K562 (cell line): ENCODE data around the gene HOXB3. TPM values are rescaled to one million over a fixed set of nuclear protein-coding genes. Genes with fewer than 3 reads are reported as not detected.
A peak's percentile ranks its signal among the peaks of the same experiment; 100 is the strongest.

Experiments used
- CC2D1A ChIP-seq: fragments of 450-650 bp; IDR thresholded peaks from 2 replicates; pipeline ENCODE4 v1.6.1; 2017; ENCODE audit warnings: mild to moderate bottlenecking
- DIDO1 ChIP-seq: fragments of 450-650 bp; IDR thresholded peaks from 2 replicates; pipeline ENCODE4 v1.6.1; 2016; ENCODE audit warnings: low read depth, missing biosample characterization, missing genetic modification characterization
- EGR1 ChIP-seq: fragments of 450-650 bp; conservative IDR thresholded peaks from 2 replicates; pipeline ENCODE4 v1.6.1; 2017; ENCODE audit warnings: mild to moderate bottlenecking
- GATAD2A ChIP-seq: fragments of 450-650 bp; IDR thresholded peaks from 2 replicates; pipeline ENCODE4 v1.6.1; 2017
- HDAC8 ChIP-seq: fragments of 450-650 bp; IDR thresholded peaks from 2 replicates; pipeline ENCODE4 v1.6.1; 2016; ENCODE audit warnings: mild to moderate bottlenecking, missing genetic modification characterization, moderate library complexity, missing compliant biosample characterization
- KDM1A ChIP-seq, 2 experiments: fragments of 450-650 bp; IDR thresholded peaks; 2 replicates each; pipeline ENCODE4 v1.6.1; 2016; ENCODE audit warnings: mild to moderate bottlenecking in 2 of 2
- MEF2A ChIP-seq: IDR thresholded peaks from 2 replicates; pipeline ENCODE4 v1.6.1; 2011; ENCODE audit warnings: low read depth, mild to moderate bottlenecking, low read length, moderate library complexity; ENCODE audit not compliant: control insufficient read depth
- NRF1 ChIP-seq, 2 experiments: fragments of 450-650 bp; IDR thresholded peaks in 1 of 2; conservative IDR thresholded peaks in 1 of 2; 2 replicates each; pipeline ENCODE4 v1.6.1; 2014; ENCODE audit warnings: mild to moderate bottlenecking in 2 of 2
- POLR2B ChIP-seq: fragments of 450-650 bp; IDR thresholded peaks from 2 replicates; pipeline ENCODE4 v1.6.1; 2018; ENCODE audit warnings: low read depth; ENCODE audit not compliant: partially characterized antibody
- PTRF ChIP-seq: fragments of 450-650 bp; IDR thresholded peaks from 2 replicates; pipeline ENCODE4 v1.6.1; 2016; ENCODE audit warnings: mild to moderate bottlenecking, missing genetic modification characterization, missing compliant biosample characterization
- PYGO2 ChIP-seq: fragments of 450-650 bp; IDR thresholded peaks from 2 replicates; pipeline ENCODE4 v1.6.1; 2016; ENCODE audit warnings: mild to moderate bottlenecking, missing genetic modification characterization, moderate library complexity, missing compliant biosample characterization
- RCOR1 ChIP-seq, 2 experiments: IDR thresholded peaks; 2 replicates each; pipeline ENCODE4 v1.6.1; 2012; ENCODE audit warnings: low read depth in 2 of 2, low read length in 2 of 2, borderline replicate concordance in 1 of 2, improper control_type of control experiment in 1 of 2
- SIX5 ChIP-seq, 2 experiments: IDR thresholded peaks; 2 replicates each; pipeline ENCODE4 v1.6.1; 2011; ENCODE audit warnings: low read length in 2 of 2, borderline replicate concordance in 1 of 2, low read depth in 1 of 2, mild to moderate bottlenecking in 1 of 2, moderate library complexity in 1 of 2; ENCODE audit not compliant: insufficient read depth in 1 of 2
- SMARCB1 ChIP-seq: IDR thresholded peaks from 2 replicates; pipeline ENCODE4 v1.6.1; 2011; ENCODE audit warnings: improper control_type of control experiment, low read depth; ENCODE audit not compliant: insufficient read length
- SNIP1 ChIP-seq: fragments of 450-650 bp; IDR thresholded peaks from 2 replicates; pipeline ENCODE4 v1.7.1; 2017; ENCODE audit warnings: low read depth, mild to moderate bottlenecking
- TAF15 ChIP-seq: fragments of 200-400 bp; formaldehyde crosslinking; IDR thresholded peaks from 2 replicates; pipeline ENCODE4 v1.6.1; 2017; ENCODE audit warnings: mild to moderate bottlenecking, low read depth, low read length, moderate library complexity
- YY1 ChIP-seq, 3 experiments: IDR thresholded peaks; 2 replicates each; pipeline ENCODE4 v1.6.1; 2011; ENCODE audit warnings: low read length in 2 of 3, mild to moderate bottlenecking in 2 of 3, moderate library complexity in 2 of 3, borderline replicate concordance in 1 of 3, control low read depth in 1 of 3, low read depth in 1 of 3; ENCODE audit not compliant: insufficient read depth in 3 of 3, insufficient replicate concordance in 2 of 3, control insufficient read depth in 1 of 3, insufficient read length in 1 of 3; ENCODE audit errors: extremely low read depth in 1 of 3
- ZC3H8 ChIP-seq: fragments of 450-650 bp; IDR thresholded peaks from 2 replicates; pipeline ENCODE4 v1.6.1; 2017
- ZNF212 ChIP-seq: fragments of 450-650 bp; formaldehyde crosslinking; IDR thresholded peaks from 2 replicates; pipeline ENCODE4 v1.4.0; 2020; ENCODE audit warnings: mild to moderate bottlenecking
- ZNF224 ChIP-seq: sonication (generic); formaldehyde crosslinking; IDR thresholded peaks from 2 replicates; pipeline ENCODE4 v1.8.0; 2022; ENCODE audit warnings: mild to moderate bottlenecking, missing genetic modification reagents
- ZNF561 ChIP-seq: fragments of 450-650 bp; formaldehyde crosslinking; conservative IDR thresholded peaks from 2 replicates; pipeline ENCODE4 v1.4.0; 2020; ENCODE audit warnings: mild to moderate bottlenecking, moderate library complexity
- ZNF717 ChIP-seq: fragments of 250-450 bp; sonication (Bioruptor Pico); IDR thresholded peaks from 2 replicates; pipeline ENCODE4 v1.5.0; 2021
- polyA plus RNA-seq, 8 experiments: library from polyadenylated mRNA; depleted of rRNA in 4 of 8; stranded (reverse) in 5 of 8; unstranded in 3 of 8; fragments of >200 nt; fragmentation: Nextera tagmentation in 2 of 8; fragmentation: Illumina TruSeq in 1 of 8; extraction: Ambion mirVana in 2 of 8; extraction: Trizol in 1 of 8; gene quantifications; 2 replicates each; pipeline versions ENCODE4 v1.2.1 to v1.2.3, GENCODE V29; 2011 to 2014; ENCODE audit warnings: inconsistent platforms in 1 of 8, missing spikeins in 1 of 8
- total RNA-seq, 7 experiments: library from RNA; depleted of rRNA in 6 of 7; stranded (reverse); fragments of >200 nt in 6 of 7; fragmentation: Illumina TruSeq in 2 of 7; extraction: Trizol in 2 of 7; gene quantifications; 2 replicates each; pipeline versions ENCODE4 v1.2.1 to v1.2.3, GENCODE V29; 2011 to 2021; ENCODE audit warnings: low replicate concordance in 1 of 7
- TF ChIP-seq, protein P1 (sequence below): IDR thresholded peaks from 2 replicates; pipeline ENCODE4 v1.6.1; 2014; ENCODE audit warnings: antibody characterized with exemption
- TF ChIP-seq, protein P2 (sequence below): fragments of 250-450 bp; sonication (Bioruptor Pico); IDR thresholded peaks from 2 replicates; pipeline ENCODE4 v1.4.0; 2020

Gene HOXB3
- total and polyA plus RNA-seq, 9 of the 15 experiments (the other 6 are each of a cell fraction or from before 2014, with no cell fraction given): 2.4 to 41.3 (median 20.2) TPM

DNA sequence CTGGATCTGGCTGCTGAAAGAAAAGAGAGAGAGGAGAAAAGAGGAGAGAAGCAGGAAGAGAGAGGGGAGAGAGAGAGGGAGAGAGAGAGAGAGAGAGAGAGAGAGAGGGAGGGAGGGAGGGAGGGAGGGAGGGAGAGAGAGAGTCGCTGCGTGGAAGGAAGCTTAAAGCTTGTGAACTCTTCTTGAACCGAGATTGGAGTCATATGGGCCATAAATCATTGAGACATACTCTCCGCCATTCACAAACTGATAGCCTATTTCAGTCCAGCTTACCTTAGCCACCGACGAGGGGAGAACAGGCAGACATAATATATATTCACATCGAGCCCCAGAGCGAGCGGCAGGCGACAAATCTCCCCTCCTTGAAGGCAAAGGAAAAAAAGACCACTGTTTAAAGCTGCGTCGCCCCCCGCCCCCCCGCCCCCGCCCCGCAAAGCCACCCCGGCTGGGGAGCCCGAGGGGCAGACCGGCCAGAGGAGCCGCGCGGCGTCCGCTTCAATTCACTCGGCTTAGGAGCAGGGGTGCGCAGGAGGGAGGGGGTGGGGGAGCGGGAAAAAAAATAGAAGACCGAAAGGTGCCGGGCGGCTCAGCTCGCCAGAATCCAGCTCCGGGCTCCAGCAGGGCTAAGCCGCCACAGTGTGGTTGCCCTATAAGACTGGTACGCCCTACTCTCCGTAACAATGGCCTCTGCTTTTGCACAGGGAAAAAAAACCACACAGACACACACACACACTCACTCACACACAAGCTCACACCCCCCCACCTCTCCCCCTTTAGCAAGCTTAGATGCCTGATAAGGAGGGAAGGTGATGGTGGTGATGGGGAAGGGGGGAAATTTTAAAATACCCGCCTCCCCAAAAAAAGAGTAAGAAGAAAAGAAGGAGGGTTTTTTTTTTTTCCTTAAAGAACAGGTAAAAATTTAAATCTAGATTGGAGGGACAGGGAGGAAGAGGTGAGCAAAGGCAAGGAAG is 34.5 kb downstream of the HOXB3 start (continued):
- TF ChIP-seq, protein P1, sequence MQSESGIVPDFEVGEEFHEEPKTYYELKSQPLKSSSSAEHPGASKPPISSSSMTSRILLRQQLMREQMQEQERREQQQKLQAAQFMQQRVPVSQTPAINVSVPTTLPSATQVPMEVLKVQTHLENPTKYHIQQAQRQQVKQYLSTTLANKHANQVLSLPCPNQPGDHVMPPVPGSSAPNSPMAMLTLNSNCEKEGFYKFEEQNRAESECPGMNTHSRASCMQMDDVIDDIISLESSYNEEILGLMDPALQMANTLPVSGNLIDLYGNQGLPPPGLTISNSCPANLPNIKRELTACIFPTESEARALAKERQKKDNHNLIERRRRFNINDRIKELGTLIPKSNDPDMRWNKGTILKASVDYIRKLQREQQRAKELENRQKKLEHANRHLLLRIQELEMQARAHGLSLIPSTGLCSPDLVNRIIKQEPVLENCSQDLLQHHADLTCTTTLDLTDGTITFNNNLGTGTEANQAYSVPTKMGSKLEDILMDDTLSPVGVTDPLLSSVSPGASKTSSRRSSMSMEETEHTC: peak; percentile 78
- TF ChIP-seq HDAC8 (tag): no peak
- TF ChIP-seq, protein P2, sequence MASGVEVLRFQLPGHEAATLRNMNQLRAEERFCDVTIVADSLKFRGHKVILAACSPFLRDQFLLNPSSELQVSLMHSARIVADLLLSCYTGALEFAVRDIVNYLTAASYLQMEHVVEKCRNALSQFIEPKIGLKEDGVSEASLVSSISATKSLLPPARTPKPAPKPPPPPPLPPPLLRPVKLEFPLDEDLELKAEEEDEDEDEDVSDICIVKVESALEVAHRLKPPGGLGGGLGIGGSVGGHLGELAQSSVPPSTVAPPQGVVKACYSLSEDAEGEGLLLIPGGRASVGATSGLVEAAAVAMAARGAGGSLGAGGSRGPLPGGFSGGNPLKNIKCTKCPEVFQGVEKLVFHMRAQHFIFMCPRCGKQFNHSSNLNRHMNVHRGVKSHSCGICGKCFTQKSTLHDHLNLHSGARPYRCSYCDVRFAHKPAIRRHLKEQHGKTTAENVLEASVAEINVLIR (CRISPR knock-in tag): no peak
- peak; percentile 94 for TF ChIP-seq GATAD2A
- TF ChIP-seq EGR1: no peak; the same call in 1 of the 2 replicates
- TF ChIP-seq SIX5 (IDR thresholded peaks at IDR 0.05; ENCODE audit: borderline replicate concordance in 1 of 2, insufficient read depth in 1 of 2, low read depth in 1 of 2, low read length in 2 of 2): no peak
- no peak for TF ChIP-seq ZNF717 (CRISPR knock-in tag)
- no peak for TF ChIP-seq SNIP1
- TF ChIP-seq MEF2A: peak; percentile 66; the same call in 1 of the 2 replicates
- TF ChIP-seq TAF15: no peak
- peak; percentile 90 to 94 for TF ChIP-seq KDM1A (IDR thresholded peaks at IDR 0.05)
- TF ChIP-seq PTRF (tag): no peak
- TF ChIP-seq YY1 (IDR thresholded peaks at IDR 0.05; ENCODE audit: borderline replicate concordance in 1 of 3, control insufficient read depth in 1 of 3, extremely low read depth in 1 of 3, insufficient read depth in 3 of 3, insufficient read length in 1 of 3, insufficient replicate concordance in 2 of 3, low read depth in 1 of 3, low read length in 2 of 3): peak in 1 of 3 experiments; percentile 85
- peak; percentile 55; the same call in 1 of the 2 replicates for TF ChIP-seq CC2D1A
- peak; percentile 72 to 93 for TF ChIP-seq RCOR1 (IDR thresholded peaks at IDR 0.05; ENCODE audit: borderline replicate concordance in 1 of 2, low read depth in 2 of 2, low read length in 2 of 2)
- no peak for TF ChIP-seq ZC3H8
- TF ChIP-seq POLR2B: peak; percentile 14
- peak; percentile 68; the same call in 1 of the 2 replicates for TF ChIP-seq ZNF212 (CRISPR knock-in tag)
- TF ChIP-seq ZNF561 (CRISPR knock-in tag): no peak
- TF ChIP-seq SMARCB1: no peak
- TF ChIP-seq PYGO2 (tag): peak; percentile 71; the same call in 1 of the 2 replicates
- TF ChIP-seq DIDO1 (tag): no peak
- peak; percentile 13 to 25; a peak in 1 of 4 replicates for TF ChIP-seq NRF1 (conservative IDR thresholded peaks at IDR 0.05 in 1 of 2, IDR thresholded peaks at IDR 0.05 in 1 of 2)
- TF ChIP-seq ZNF224: no peak
